H1 (cell line): ENCODE measurements around the gene A2ML1. TPM values are rescaled to one million over a fixed set of nuclear protein-coding genes. Genes with fewer than 3 reads are reported as not detected.

Source experiments
- RBBP5 ChIP-seq: IDR thresholded peaks from 2 replicates; pipeline ENCODE4 v1.7.1; 2012; ENCODE audit warnings: low read depth, mild to moderate bottlenecking, inconsistent platforms, low read length, moderate library complexity, borderline replicate concordance
- SP1 ChIP-seq: IDR thresholded peaks from 2 replicates; pipeline ENCODE4 v1.6.1; 2011; ENCODE audit warnings: low read depth, low read length
- TEAD4 ChIP-seq: IDR thresholded peaks from 2 replicates; pipeline ENCODE4 v1.6.1; 2012; ENCODE audit warnings: low read depth, low read length, inconsistent platforms, mixed read lengths
- USF2 ChIP-seq: IDR thresholded peaks from 2 replicates; pipeline ENCODE4 v1.6.1; 2011; ENCODE audit warnings: low read length, improper control_type of control experiment
- polyA plus RNA-seq, 7 experiments: library from polyadenylated mRNA; depleted of rRNA in 3 of 7; stranded (reverse) in 5 of 7; unstranded in 2 of 7; fragments of >200 nt in 5 of 7; fragments of 200-250 nt in 2 of 7; gene quantifications; 1 replicate in 5 of 7; 2 replicates in 1 of 7; 4 replicates in 1 of 7; pipeline versions ENCODE4 v1.2.1 to v1.2.3, GENCODE V29; 2011 to 2013; ENCODE audit warnings: missing spikeins in 2 of 7, mixed read lengths in 2 of 7
- total RNA-seq: library from RNA; stranded (reverse); fragmentation: NEBNext Ultra II Directional; extraction: Animal tissue kit (Norgen Biotek cat#: 25700); gene quantifications from 2 replicates; pipeline ENCODE4 v1.2.1, GENCODE V29; 2021

A2ML1 gene
- total and polyA plus RNA-seq, 2 of the 8 experiments (the other 6 are each of a cell fraction or from before 2014, with no cell fraction given) = 10.2 to 10.3 TPM

GRCh38 chr12:8860165-8860961 lies 37.9 kb downstream of the A2ML1 start (continued):
- TF ChIP-seq RBBP5 (no peak), SP1 (no peak), USF2 (no peak), TEAD4 (no peak)
